ENCODE results near the gene TDRD12.

GRCh38 chr19:32680986-32681385 lies 38.6 kb upstream of the TDRD12 start:
- TF ChIP-seq CTCF (conservative IDR thresholded peaks at IDR 0.05) (no peak), EZH2 (IDR thresholded peaks at IDR 0.05; ENCODE audit: low read depth) (no peak)

Data from PC-9 (cell line).